ENCODE data around the gene ELF1.

The ELF1 gene

GRCh38 chr13:41006978-41007743, 12.0 kb downstream of the ELF1 start:
- no peak for DNase-seq (ENCODE audit: extremely low read depth, low read depth)
- H3K4me3 ChIP-seq (replicated peaks; ENCODE audit: low read depth, low read length), result no peak overlapping the region
- TF ChIP-seq CTCF (IDR thresholded peaks at IDR 0.05; ENCODE audit: low read depth, low read length, missing control alignments), result no peak

DNA sequence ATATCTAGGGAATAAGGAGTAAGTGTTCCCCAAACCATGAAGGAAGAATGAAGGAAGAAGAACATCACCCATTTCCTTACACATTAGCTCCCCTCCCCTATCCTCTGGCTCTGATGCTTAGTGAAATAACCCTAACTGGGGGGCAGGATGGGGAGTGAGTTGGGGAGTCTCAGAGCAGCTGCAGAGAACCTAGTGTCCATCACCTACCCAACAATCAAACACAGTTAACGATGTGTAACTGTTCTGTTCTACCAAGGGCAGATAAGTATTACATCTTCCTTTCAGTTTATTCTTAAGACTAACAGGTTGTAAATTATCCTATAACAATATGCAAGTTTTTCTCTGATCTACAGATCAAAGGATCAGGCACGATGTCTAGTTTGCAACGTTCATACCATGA, 12.8 kb downstream of the ELF1 start:
- no peak for DNase-seq (ENCODE audit: extremely low read depth, low read depth)
- H3K4me3 ChIP-seq (replicated peaks; ENCODE audit: low read depth, low read length), result no peak overlapping the region
- TF ChIP-seq CTCF (IDR thresholded peaks at IDR 0.05; ENCODE audit: low read depth, low read length, missing control alignments), result no peak

- H3K4me3 ChIP-seq (replicated peaks; ENCODE audit: low read depth, low read length), result no peak overlapping the region
- TF ChIP-seq CTCF (IDR thresholded peaks at IDR 0.05; ENCODE audit: low read depth, low read length, missing control alignments), result no peak
- DNase-seq (ENCODE audit: extremely low read depth, low read depth), result no peak
Observed at GRCh38 chr13:41005704-41006103, 13.4 kb downstream of the ELF1 start.

GRCh38 chr13:41004875-41005693, 14.0 kb downstream of the ELF1 start:
- H3K4me3 ChIP-seq (replicated peaks; ENCODE audit: low read depth, low read length), result no peak overlapping the region
- DNase-seq (ENCODE audit: extremely low read depth, low read depth), result no peak

GRCh38 chr13:41002606-41003005, 16.5 kb downstream of the ELF1 start:
- H3K4me3 ChIP-seq (replicated peaks; ENCODE audit: low read depth, low read length), result no peak overlapping the region
- no peak for TF ChIP-seq CTCF (IDR thresholded peaks at IDR 0.05; ENCODE audit: low read depth, low read length, missing control alignments)
- no peak for DNase-seq (ENCODE audit: extremely low read depth, low read depth)

More at GRCh38 chr13:41004875-41005693, 14.0 kb downstream of the ELF1 start:
- TF ChIP-seq CTCF (IDR thresholded peaks at IDR 0.05; ENCODE audit: low read depth, low read length, missing control alignments), result no peak

DNA sequence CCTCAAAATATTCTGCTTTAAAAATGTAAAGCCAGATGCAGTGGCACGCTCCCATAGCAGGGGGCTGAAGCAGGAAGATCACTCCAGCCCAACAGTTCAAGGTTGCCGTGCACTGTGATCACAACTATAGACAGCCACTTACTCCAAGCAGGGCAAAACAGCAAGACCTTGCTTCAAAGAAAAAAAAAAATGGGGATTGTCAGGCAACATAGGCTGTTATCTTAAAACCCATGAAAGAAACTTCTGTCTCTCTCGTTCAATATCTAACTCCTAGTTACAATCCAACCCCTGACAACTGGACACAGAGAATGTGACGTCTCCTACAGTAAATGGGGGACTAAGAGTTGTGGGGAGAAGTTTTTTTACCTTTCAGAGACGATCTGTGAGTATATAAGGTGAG, 17.4 kb downstream of the ELF1 start:
- H3K4me3 ChIP-seq (replicated peaks; ENCODE audit: low read depth, low read length), result no peak overlapping the region
- DNase-seq (ENCODE audit: extremely low read depth, low read depth), result no peak
- no peak for TF ChIP-seq CTCF (IDR thresholded peaks at IDR 0.05; ENCODE audit: low read depth, low read length, missing control alignments)
